ENCODE results near the gene RNF151. TPM values are rescaled to one million over a fixed set of nuclear protein-coding genes. Genes with fewer than 3 reads are reported as not detected.

Gene RNF151
- total RNA-seq, 2 donors from 2014 or later: not detected

DNA sequence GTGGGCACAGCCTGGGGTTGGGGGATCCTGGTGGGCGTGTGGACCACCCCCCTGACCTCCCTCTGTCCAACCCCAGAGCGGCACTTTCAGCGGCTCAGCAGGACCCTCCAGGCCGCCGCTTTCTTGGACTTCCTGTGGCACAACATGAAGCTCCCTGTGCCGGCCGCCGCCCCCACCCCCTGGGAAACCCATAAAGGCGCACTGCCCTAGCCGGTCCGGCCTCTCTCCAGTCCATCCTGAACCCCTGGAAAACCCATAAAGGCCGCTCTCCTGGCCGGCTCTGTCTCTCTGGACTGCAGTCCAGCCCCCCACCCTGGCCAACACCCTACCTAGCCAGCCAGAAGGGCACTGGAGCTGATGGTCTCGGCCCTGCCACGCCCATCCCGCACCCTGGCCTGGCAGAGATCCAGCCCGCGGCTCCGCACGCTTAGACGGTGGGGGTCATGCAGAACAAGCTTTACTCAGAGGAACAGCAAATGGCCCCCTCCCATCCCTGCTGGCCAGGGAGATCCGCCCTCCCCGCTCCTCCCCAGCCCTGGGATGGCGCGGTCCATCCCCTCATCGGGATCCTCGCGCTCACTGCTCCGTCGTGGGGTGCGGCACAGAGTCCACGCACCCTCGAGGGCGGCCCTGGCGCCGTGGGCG lies 11.9 kb downstream of the RNF151 start:
- peaks cover 7 to 9% of the 10 kb centered on the region in 2 donors for H3K27me3 ChIP-seq
- no peaks in the 10 kb centered on the region for H3K9me3 ChIP-seq
- no peak overlapping the region for H3K4me3 ChIP-seq
- no peak for DNase-seq (ENCODE audit: low spot score)
- TF ChIP-seq, protein P1, sequence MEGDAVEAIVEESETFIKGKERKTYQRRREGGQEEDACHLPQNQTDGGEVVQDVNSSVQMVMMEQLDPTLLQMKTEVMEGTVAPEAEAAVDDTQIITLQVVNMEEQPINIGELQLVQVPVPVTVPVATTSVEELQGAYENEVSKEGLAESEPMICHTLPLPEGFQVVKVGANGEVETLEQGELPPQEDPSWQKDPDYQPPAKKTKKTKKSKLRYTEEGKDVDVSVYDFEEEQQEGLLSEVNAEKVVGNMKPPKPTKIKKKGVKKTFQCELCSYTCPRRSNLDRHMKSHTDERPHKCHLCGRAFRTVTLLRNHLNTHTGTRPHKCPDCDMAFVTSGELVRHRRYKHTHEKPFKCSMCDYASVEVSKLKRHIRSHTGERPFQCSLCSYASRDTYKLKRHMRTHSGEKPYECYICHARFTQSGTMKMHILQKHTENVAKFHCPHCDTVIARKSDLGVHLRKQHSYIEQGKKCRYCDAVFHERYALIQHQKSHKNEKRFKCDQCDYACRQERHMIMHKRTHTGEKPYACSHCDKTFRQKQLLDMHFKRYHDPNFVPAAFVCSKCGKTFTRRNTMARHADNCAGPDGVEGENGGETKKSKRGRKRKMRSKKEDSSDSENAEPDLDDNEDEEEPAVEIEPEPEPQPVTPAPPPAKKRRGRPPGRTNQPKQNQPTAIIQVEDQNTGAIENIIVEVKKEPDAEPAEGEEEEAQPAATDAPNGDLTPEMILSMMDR (IDR thresholded peaks at IDR 0.05): no peak
- H3K36me3 ChIP-seq: peaks cover 47% of the 10 kb centered on the region
- H3K4me1 ChIP-seq: peaks cover 0 to 31% of the 10 kb centered on the region in 2 donors
- H3K27ac ChIP-seq: no peak overlapping the region

DNA sequence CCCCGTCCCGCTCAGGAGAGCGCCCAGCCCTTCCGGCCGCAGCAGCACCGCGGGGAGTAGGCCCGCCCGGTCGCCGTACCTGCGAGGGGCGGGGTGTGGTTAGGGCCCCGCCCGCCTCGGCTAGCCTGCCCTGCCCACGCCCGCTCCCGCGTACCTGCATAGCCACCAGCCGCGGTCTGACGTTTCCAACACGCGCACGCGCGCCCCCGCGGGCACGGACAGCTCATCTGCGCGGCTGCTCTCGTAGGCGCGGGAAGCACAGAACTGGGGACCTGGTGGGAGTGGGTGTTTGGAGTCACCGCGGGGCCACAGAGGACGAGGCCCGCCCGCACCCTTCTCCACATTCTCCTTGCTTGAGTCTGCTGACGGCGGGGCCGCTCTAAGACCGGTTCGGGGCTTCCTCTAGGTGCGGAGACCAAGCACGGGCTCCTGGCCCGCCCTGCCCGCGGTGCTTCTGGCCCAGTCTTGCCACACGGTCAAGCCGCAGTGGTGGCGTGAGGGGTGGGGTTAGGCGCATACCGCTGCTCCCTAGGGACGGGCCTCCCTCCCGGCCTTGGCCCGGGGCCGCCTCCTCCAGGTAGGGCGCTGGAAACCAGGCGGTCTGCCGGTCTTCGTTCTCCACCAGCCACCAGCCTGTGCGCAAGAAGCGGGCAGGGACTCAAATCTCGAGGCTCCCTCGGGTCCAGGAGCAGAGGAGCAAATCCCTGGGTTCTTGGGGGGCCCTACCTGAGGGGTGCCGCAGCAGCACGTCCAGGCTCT lies 12.8 kb downstream of the RNF151 start:
- peaks cover 7 to 9% of the 10 kb centered on the region in 2 donors for H3K27me3 ChIP-seq
- H3K4me3 ChIP-seq: no peak overlapping the region
- no peak for DNase-seq (ENCODE audit: low spot score)
- H3K4me1 ChIP-seq: peaks cover 0 to 32% of the 10 kb centered on the region in 2 donors
- peaks cover 43% of the 10 kb centered on the region for H3K36me3 ChIP-seq
- no peak overlapping the region for H3K27ac ChIP-seq
- no peaks in the 10 kb centered on the region for H3K9me3 ChIP-seq
- TF ChIP-seq, protein P1 (IDR thresholded peaks at IDR 0.05): no peak

DNA sequence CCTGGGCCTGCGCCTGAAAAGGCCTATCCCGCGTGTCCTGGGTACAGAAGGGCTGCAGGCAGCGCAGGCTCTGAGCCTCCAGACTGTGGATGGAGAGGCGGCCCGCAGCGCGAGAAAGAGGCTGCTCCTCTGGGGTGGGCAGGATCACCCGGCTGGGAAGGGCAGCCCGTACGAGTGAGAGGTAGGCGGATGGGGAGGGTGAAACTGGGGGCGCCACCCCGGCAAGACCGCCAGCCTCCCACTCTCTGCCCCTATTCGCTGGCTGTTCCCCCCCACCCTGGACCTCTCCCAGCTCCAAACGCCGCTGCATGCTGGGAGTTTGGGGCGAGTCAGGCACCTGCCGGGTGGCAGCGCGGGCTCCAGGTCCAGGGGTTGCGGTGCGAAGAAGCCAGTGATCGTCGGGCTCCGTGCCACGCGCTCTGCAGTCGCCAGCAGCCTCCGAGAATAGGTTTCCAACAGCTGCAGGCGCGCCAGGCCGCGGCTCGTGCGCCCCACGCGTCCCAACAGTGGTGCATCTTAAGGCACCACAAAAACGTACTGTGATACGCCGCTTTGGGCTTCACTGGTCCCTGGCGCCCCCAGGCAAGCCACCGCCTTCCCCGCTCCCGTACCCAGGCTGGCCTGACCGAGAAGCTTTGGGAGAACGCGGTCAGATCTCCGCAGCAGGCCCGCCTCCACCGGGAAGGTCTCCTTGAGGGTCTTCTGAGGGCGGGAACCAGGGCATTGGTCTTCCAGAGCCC lies 13.5 kb downstream of the RNF151 start:
- no peaks in the 10 kb centered on the region for H3K9me3 ChIP-seq
- H3K27ac ChIP-seq: no peak overlapping the region
- DNase-seq (ENCODE audit: low spot score): no peak
- peaks cover 0 to 40% of the 10 kb centered on the region in 2 donors for H3K4me1 ChIP-seq
- H3K36me3 ChIP-seq: peaks cover 35% of the 10 kb centered on the region
- H3K27me3 ChIP-seq: peaks cover 7 to 9% of the 10 kb centered on the region in 2 donors
- no peak overlapping the region for H3K4me3 ChIP-seq
- TF ChIP-seq, protein P1 (IDR thresholded peaks at IDR 0.05): no peak

DNA sequence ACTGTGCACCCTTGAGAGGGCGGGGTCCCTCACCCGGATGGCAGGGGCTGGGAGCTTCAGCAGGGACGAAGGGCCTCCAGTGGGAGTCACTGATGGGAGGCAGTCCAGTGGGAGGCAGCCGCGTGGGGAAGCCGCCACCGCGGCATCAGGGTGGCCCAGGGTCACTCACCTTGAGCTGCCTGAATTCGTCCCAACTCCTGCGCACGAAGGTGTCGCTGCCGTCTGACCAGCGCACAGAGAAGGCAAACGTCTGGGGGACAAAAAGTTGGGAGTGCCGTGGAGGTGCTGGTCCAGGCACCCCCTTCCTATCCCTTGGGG lies 14.1 kb downstream of the RNF151 start:
- Histone ChIP-seq H3K4me3 (no peak overlapping the region), H3K9me3 (no peaks in the 10 kb centered on the region), H3K27ac (no peak overlapping the region), H3K4me1 (peaks cover 0 to 42% of the 10 kb centered on the region in 2 donors), H3K27me3 (peaks cover 7 to 9% of the 10 kb centered on the region in 2 donors), H3K36me3 (peaks cover 33% of the 10 kb centered on the region)
- DNase-seq (ENCODE audit: low spot score): no peak
- TF ChIP-seq, protein P1 (IDR thresholded peaks at IDR 0.05): no peak

DNA sequence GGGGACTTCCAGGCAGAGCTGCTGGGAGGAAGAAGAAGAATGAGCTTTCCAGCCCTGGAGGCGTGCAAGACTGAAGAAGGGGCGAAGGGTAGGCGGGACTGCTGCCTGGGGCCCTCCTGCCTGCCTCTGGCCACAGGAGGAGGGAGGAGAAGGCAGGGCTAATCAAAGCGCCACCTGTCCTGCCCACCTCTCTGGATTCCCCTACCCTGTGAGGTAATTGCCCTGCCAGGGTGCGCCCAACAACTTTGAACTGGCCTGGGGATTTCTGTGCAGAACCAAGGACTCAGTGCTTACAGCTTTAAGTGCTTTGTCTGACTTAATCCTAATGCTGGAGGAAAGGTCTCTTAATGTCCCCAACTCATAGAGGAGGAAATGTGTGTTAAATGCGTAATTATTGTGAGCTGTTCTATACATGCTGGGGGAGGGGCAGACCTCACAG lies 14.8 kb downstream of the RNF151 start, which contains the start of gene NOXO1:
NOXO1 (minus strand) TSS at position 72 of the 439 bp plus-strand sequence. CDS start 290 bp downstream, outside the sequence.
- TF ChIP-seq, protein P1 (IDR thresholded peaks at IDR 0.05): no peak
- Histone ChIP-seq H3K27me3 (peaks cover 7 to 9% of the 10 kb centered on the region in 2 donors), H3K27ac (no peak within 1 kb of the TSS), H3K9me3 (no peaks in the 10 kb centered on the region), H3K4me1 (peaks cover 0 to 42% of the 10 kb centered on the region in 2 donors), H3K36me3 (peaks cover 33% of the 10 kb centered on the region), H3K4me3 (no peak within 1 kb of the TSS)
- DNase-seq (ENCODE audit: low spot score): no peak

All from right atrium auricular region (tissue), 2 donors.